ENCODE data around the gene GLP2R.

Gene GLP2R

GRCh38 chr17:9937241-9937761 lies 111.6 kb downstream of the GLP2R start:
- H3K4me1 ChIP-seq (ENCODE audit: insufficient read depth, poor library complexity, severe bottlenecking): no peaks in the 10 kb centered on the region
- H3K36me3 ChIP-seq (ENCODE audit: low read depth): no peaks in the 10 kb centered on the region
- no peak for TF ChIP-seq CTCF (IDR thresholded peaks at IDR 0.05; ENCODE audit: poor library complexity, severe bottlenecking)
- no peaks in the 10 kb centered on the region for H3K27me3 ChIP-seq (ENCODE audit: insufficient read depth, poor library complexity, severe bottlenecking)
- H3K27ac ChIP-seq (ENCODE audit: poor library complexity, severe bottlenecking): no peak overlapping the region
- no peak overlapping the region for H3K4me3 ChIP-seq (ENCODE audit: severe bottlenecking)
- DNase-seq (ENCODE audit: low spot score) (no peak), ATAC-seq (ENCODE audit: low read depth) (no peak)
- H3K9me3 ChIP-seq (ENCODE audit: severe bottlenecking): no peaks in the 10 kb centered on the region

DNA sequence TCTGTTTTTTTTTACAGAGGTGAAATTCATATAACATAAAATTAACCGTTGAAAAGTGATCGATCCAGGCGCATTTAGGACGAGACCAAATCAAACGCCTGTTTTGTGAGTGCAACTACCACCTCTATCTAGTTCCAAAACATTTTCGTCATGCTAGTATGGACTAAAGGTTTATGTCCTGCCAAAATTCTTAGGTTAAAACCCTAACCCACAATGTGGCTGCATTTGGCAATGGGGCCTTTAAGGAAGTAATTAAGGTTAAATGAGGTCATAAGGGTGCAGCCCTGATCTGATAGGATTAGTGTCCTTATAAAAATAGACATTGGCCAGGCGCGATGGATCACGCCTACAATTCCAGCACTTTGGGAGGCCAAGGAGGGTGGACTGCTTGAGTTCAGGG lies 112.2 kb downstream of the GLP2R start:
- Histone ChIP-seq H3K4me1 (ENCODE audit: insufficient read depth, poor library complexity, severe bottlenecking) (no peaks in the 10 kb centered on the region), H3K27me3 (ENCODE audit: insufficient read depth, poor library complexity, severe bottlenecking) (no peaks in the 10 kb centered on the region), H3K9me3 (ENCODE audit: severe bottlenecking) (no peaks in the 10 kb centered on the region), H3K27ac (ENCODE audit: poor library complexity, severe bottlenecking) (no peak overlapping the region), H3K36me3 (ENCODE audit: low read depth) (no peaks in the 10 kb centered on the region), H3K4me3 (ENCODE audit: severe bottlenecking) (no peak overlapping the region)
- TF ChIP-seq CTCF (IDR thresholded peaks at IDR 0.05; ENCODE audit: poor library complexity, severe bottlenecking): no peak
- ATAC-seq (ENCODE audit: low read depth): no peak
- no peak for DNase-seq (ENCODE audit: low spot score)

GRCh38 chr17:9938764-9939163 lies 113.0 kb downstream of the GLP2R start:
- Histone ChIP-seq H3K9me3 (ENCODE audit: severe bottlenecking) (no peaks in the 10 kb centered on the region), H3K4me3 (ENCODE audit: severe bottlenecking) (no peak overlapping the region), H3K27ac (ENCODE audit: poor library complexity, severe bottlenecking) (no peak overlapping the region), H3K4me1 (ENCODE audit: insufficient read depth, poor library complexity, severe bottlenecking) (no peaks in the 10 kb centered on the region), H3K36me3 (ENCODE audit: low read depth) (no peaks in the 10 kb centered on the region), H3K27me3 (ENCODE audit: insufficient read depth, poor library complexity, severe bottlenecking) (no peaks in the 10 kb centered on the region)
- DNase-seq (ENCODE audit: low spot score) (no peak), ATAC-seq (ENCODE audit: low read depth) (no peak)
- TF ChIP-seq CTCF (IDR thresholded peaks at IDR 0.05; ENCODE audit: poor library complexity, severe bottlenecking): no peak

DNA sequence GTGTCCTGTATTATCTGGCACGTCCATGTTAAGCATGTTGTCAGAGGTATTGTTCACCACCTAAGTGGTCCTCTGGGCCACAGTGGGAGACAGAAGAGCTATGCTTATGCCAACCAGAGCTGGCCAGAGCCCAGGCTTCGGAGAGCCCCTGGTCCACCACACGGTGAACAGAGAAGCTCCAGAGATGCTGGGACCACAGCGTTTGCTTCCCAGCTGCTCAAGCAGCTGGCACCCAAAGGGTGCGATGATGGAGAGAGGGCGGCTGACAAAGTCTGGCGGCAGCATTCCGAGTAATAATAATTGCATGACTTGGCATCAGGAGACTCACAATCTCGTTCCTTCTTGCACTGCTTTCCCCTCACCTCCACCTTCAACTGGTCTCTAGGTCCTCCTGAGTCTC lies 115.1 kb downstream of the GLP2R start:
- no peaks in the 10 kb centered on the region for H3K36me3 ChIP-seq (ENCODE audit: low read depth)

More for the DNA sequence above, 115.1 kb downstream of the GLP2R start:
- Histone ChIP-seq H3K27ac (ENCODE audit: poor library complexity, severe bottlenecking) (no peak overlapping the region), H3K4me3 (ENCODE audit: severe bottlenecking) (no peak overlapping the region), H3K27me3 (ENCODE audit: insufficient read depth, poor library complexity, severe bottlenecking) (no peaks in the 10 kb centered on the region), H3K9me3 (ENCODE audit: severe bottlenecking) (no peaks in the 10 kb centered on the region), H3K4me1 (ENCODE audit: insufficient read depth, poor library complexity, severe bottlenecking) (no peaks in the 10 kb centered on the region)
- ATAC-seq (ENCODE audit: low read depth) (no peak), DNase-seq (ENCODE audit: low spot score) (no peak)
- no peak for TF ChIP-seq CTCF (IDR thresholded peaks at IDR 0.05; ENCODE audit: poor library complexity, severe bottlenecking)
